ENCODE measurements around the gene RBMS1.

GRCh38 chr2:160409480-160409879 is 84.1 kb downstream of the RBMS1 start:
- TF ChIP-seq CTCF (IDR thresholded peaks at IDR 0.05), result no peak
- no peak for TF ChIP-seq POLR2A (IDR thresholded peaks at IDR 0.05)
- TF ChIP-seq EP300 (IDR thresholded peaks at IDR 0.05), result no peak

Data from sigmoid colon (tissue), 4 donors.